Fibroblast of mammary gland (primary cell): ENCODE data around the gene GKN1.

ENCODE experiments used
- DNase-seq: peaks from one replicate; pipeline ENCODE4 v3.0.0-alpha.2; 2010; ENCODE audit warnings: low read depth
- H3K4me3 ChIP-seq: 2 replicates; pipeline ENCODE4 v1.5.1; 2011; ENCODE audit warnings: low read depth, mild to moderate bottlenecking, low read length, moderate library complexity; ENCODE audit not compliant: control insufficient read depth
- TF ChIP-seq, protein P1 (sequence below): conservative IDR thresholded peaks from 2 replicates; pipeline ENCODE4 v1.5.1; 2011; ENCODE audit warnings: low read depth, low read length, inconsistent platforms; ENCODE audit not compliant: control insufficient read depth, insufficient read depth

Gene GKN1

GRCh38 chr2:69017080-69017479 is 42.6 kb downstream of the GKN1 start:
- TF ChIP-seq, protein P1, sequence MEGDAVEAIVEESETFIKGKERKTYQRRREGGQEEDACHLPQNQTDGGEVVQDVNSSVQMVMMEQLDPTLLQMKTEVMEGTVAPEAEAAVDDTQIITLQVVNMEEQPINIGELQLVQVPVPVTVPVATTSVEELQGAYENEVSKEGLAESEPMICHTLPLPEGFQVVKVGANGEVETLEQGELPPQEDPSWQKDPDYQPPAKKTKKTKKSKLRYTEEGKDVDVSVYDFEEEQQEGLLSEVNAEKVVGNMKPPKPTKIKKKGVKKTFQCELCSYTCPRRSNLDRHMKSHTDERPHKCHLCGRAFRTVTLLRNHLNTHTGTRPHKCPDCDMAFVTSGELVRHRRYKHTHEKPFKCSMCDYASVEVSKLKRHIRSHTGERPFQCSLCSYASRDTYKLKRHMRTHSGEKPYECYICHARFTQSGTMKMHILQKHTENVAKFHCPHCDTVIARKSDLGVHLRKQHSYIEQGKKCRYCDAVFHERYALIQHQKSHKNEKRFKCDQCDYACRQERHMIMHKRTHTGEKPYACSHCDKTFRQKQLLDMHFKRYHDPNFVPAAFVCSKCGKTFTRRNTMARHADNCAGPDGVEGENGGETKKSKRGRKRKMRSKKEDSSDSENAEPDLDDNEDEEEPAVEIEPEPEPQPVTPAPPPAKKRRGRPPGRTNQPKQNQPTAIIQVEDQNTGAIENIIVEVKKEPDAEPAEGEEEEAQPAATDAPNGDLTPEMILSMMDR = no peak
- H3K4me3 ChIP-seq = no peak overlapping the region
- DNase-seq = peak; percentile 68

DNA sequence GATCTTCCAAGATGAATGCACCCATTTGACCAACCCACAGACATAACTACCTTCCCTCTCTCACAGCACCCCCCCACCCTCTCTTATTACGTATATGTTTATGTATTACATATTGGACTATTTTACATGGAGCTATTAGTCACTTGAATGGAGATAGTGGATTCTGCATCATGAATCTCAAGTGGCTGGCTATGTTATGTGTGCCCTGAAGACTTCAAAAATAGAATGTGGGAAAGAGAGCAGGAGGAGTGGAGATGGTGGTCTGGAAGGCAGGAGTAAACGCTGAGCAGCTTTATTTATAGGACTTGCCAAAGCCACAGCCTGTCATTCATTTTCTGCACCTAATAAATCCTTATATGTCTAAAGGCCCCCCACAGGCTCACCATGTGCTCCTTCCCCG is 43.4 kb downstream of the GKN1 start:
- DNase-seq = peak; percentile 15
- TF ChIP-seq, protein P1 = no peak
- no peak overlapping the region for H3K4me3 ChIP-seq

DNA sequence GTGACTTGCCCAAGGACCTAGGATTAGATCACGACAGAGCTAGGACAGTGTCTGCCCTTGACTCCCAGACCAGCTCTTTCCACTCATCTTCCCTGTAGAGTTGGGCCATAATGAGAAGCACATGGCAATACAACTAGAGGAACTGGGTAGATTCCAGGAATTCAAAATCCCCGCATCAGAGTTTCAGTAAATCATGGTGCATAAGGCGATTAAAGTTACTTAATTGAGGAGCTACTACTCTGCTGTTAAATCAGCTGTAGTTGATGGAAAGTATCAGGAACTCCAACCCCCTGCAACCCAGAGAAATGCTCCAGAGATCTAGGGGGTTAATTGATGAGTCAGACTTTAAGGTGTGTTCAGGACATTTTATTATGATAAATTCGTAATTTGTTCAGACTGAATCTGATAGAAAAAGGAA is 44.3 kb downstream of the GKN1 start:
- TF ChIP-seq, protein P1 = no peak
- no peak overlapping the region for H3K4me3 ChIP-seq
- peak; percentile 63 for DNase-seq

DNA sequence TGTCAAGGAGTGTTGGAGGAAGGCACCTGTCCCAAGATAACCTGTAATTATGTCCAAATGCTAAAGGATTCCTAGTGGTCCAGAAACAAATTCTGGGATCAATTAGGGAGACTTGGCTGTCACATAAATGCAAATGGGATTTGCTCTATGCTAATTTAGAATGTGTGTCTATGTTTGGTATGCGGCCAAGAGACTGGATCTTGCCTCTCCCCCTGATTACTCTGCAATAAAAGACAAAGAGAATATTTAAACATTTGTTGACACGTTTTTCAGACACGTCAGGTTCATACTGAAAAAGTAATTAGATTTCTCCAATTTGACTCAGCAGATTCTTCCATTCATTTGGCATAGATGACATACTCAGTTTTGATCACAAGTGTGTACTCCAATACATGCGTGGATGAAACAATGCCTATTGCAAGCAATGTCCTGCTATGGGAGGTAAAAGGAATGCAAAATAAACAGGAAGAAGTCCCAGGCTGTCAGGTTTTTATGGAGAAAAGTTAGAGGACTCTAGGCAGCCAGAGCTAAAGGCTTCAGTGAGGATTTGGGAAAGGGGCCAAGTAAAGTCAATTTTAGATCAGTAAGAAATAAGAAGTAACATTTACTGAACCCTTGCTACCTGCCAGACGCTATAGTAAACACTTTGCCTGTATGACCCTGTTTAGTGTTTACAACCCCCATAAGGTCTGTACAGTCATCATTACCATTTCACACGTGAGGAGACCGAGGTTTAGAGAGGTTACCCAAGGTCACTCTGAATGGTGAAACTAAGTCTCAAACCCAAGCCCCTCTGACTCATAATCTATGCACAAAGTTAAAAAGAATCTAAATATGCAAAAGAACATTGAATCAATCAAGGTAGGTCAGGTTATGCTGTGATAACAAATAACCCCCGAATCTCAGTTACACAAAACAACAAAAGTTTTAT is 46.3 kb downstream of the GKN1 start:
- TF ChIP-seq, protein P1 = no peak
- peak; percentile 41 for DNase-seq
- H3K4me3 ChIP-seq = no peak overlapping the region

DNA sequence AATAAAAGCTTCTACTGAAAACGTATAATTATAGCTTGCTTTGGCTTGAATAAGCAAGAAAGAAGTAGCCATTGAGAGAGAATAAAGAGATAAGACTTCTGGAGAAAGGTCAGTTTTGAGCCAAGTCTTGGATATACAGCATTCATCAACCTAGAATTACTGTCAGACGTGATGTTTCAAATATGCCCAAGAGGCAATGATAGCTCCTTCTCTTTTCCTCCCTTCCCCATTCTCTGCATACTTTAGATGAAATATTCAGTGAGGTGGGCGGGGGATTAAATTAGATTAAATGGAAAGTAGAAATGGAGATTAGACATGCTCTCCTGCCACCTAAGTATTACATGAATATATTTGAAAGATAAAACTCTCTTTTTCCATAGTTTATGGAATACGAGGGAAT is 47.3 kb downstream of the GKN1 start:
- TF ChIP-seq, protein P1 = no peak
- DNase-seq = no peak
- H3K4me3 ChIP-seq = no peak overlapping the region

- DNase-seq = peak; percentile 28
- TF ChIP-seq, protein P1 = no peak
Observed at GRCh38 chr2:69022548-69022947, 48.1 kb downstream of the GKN1 start.

More at GRCh38 chr2:69022548-69022947, 48.1 kb downstream of the GKN1 start:
- no peak overlapping the region for H3K4me3 ChIP-seq
